ENCODE results near the gene CCDC7.
A peak's percentile ranks its signal among the peaks of the same experiment; 100 is the strongest.
"Not testable (repeated sequence)": the region's sequence is repeated elsewhere in the genome, so short reads cannot be mapped to it uniquely, and the experiment has no call there.

Gene CCDC7

DNA sequence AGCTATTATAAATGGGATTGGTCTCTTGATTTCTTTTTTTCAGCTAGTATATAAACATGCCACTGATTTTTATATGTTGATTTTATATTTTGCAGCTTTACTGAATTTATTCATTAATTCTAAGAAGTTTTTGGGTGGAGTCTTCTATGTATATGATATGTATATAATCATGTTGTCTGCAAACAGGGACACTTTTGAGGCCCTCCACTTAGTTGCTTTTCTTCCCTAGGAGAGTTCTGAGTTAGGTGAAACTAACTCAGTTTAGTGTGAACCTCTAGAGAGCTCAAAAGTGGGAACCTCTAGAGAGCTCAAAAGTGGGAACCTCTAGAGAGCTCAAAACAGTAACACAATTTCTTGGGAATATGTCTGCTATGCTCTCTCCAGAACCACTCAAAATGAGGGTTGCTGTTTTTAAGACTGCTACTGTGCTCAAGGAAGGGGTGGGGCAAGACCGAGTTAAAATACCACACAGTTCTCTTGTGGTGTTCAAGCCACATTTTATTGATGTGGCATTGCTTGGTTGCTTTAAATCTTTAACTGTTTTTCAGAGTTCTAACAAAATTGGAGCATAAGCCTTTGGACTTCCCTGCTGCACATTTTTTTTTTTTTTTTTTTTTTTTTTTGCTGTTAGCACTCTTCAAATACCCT lies 13.2 kb downstream of the CCDC7 start:
- DNase-seq, result peak; percentile 76

DNA sequence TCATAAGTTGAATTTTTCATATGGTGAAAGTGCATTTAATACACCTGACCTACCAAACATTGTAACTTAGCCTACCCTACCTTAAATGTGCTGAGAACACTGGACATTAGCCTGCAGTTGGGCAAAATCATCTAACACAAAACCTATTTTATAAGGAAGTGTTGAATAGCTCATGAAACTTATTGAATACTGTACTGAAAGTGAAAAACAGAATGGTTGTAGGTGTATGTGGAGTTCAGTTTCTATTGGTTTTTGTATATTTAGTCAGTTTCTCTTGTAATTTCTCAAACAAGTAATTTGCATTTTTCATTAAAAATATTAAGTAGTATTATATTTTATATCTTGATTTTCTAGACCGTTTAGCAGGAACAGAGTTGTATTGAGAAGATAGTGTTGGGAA lies 15.3 kb downstream of the CCDC7 start:
- no peak for DNase-seq

DNA sequence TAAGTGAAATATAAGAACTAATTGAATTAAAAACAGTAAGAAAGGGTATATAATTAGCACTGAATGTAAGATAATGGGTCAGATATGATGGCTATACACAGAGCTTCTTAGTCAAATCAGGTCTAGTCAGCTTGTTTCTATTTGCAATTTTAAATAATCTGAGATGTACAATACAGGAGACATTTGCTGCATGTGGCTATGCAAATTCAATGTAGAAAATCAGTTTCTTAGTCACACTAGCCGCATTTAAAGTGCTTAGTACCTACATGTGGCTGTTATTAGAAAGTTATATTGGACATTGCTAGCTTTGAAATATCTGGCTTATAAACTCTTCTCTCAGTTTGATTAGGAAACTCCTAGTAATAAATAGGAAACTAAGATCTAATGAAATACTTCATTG lies 25.3 kb downstream of the CCDC7 start:
- no peak for DNase-seq

DNA sequence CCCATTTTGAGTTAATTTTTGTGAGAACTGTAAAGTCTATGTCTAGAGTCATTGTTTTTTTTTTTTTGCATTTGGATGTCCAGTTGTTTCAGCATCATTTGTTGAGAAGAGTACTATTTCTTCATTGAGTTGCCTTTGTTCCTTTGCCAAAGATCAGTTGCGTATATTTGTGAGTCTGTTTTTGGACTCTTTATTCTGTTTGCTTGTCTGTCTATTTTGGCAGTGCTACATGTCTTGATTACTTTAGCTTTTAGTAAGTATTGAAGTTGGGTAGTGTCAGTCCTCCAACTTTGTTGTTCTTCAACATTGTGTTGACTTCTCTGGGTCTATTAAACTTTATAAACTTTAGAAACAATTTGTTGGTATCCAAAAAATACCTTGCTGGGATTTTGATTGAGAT lies 31.6 kb downstream of the CCDC7 start:
- no peak for DNase-seq

DNA sequence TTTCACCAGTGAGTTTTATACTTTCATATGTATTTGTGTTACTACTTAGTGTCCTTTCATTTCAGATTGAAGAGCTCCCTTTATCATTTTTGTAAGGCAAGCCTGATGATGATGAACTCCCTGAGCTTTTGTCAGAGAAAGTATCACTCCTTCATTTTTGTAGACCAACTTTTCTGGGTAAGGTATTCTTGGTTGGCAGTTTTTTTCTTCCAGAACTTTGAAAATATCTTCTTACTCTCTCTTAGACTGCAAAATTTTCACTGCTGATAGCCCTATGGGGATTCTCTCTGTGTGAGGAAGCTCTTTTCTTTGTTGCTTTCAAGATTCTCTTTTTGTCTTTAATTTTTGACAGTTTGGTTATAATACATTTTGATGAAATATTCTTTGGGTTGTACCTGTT lies 35.7 kb downstream of the CCDC7 start:
- no peak for DNase-seq

DNA sequence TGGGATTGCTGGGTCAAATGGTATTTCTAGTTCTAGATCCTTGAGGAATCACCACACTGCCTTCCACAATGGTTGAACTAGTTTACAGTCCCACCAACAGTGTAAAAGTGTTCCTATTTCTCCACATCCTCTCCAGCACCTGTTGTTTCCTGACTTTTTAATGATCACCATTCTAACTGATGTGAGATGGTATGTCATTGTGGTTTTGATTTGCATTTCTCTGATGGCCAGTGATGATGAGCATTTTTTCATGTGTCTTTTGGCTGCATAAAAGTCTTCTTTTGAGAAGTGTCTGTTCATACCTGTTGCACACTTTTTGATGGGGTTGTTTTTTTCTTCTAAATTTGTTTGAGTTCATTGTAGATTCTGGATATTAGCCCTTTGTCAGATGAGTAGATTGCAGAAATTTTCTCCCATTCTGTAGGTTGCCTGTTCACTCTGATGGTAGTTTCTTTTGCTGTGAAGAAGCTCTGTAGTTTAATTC lies 37.1 kb downstream of the CCDC7 start:
- not testable (repeated sequence) for DNase-seq

DNA sequence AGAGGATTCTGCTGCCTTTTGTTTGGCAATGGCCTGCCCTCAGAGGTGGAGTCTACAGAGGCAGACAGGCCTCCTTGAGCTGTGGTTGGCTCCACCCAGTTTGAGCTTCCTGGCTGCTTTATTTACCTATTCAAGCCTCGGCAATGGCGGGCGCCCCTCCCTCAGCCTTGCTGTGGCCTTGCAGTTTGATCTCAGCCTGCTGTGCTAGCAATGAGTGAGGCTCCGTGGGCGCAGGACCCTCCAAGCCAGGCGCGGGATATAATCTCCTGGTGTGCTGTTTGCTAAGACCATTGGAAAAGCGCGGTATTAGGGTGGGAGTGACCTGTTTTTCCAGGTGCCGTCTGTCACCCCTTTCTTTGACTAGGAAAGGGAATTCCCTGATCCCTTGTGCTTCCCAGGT lies 42.1 kb downstream of the CCDC7 start:
- not testable (repeated sequence) for DNase-seq

DNA sequence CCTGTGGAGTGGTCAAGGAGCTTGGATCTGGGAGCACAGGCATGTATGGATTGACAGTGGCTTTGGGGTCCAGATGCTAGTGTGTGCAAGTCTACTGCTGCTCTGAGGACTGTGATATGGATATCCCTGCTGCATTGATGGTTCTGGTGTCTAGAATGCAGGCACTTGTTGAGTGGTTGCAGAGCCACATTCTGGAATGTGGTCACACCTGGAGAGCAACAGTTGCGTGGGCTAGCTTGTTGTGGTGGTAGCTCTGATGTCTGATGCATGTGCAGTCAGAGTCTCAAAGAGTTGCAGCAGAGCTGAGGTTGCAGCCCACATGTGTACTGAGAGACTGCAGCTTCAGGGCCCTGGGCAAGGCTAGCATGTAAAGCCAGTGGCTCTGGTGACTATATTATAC lies 43.2 kb downstream of the CCDC7 start:
- DNase-seq, result no peak

DNA sequence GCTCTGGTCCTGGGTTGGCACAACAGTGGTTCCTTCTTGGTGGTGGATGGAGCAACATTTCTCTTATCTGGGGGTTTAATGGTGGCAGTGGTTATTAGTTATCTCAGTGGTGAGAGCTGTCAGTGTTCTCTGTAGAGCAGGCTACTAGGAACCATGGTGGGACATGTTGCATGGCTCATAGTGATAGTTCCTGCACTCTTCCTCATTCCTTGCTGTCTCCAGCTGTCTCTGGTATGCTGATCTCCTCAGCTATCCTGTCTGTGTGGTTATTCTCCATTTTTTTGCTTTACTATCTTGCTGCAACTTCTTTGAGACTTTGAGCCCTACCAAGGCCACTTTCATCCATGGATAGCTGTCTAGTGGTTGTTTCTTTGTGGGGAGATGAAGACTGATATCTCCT lies 44.0 kb downstream of the CCDC7 start:
- DNase-seq, result no peak

DNA sequence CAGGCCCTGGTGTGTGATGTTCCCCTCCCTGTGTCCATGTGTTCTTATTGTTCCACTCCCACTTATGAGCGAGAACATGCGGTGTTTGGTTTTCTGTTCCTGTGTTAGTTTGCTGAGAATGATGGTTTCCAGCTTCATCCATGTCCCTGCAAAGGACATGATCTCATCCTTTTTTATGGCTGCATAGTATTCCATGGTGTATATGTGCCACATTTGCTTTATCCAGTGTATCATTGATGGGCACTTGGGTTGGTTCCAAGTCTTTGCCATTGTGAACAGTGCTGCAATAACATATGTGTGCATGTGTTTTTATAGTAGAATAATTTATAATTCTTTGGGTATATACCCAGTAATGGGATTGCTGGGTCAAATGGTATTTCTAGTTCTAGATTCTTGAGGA lies 48.6 kb downstream of the CCDC7 start:
- not testable (repeated sequence) for DNase-seq

DNA sequence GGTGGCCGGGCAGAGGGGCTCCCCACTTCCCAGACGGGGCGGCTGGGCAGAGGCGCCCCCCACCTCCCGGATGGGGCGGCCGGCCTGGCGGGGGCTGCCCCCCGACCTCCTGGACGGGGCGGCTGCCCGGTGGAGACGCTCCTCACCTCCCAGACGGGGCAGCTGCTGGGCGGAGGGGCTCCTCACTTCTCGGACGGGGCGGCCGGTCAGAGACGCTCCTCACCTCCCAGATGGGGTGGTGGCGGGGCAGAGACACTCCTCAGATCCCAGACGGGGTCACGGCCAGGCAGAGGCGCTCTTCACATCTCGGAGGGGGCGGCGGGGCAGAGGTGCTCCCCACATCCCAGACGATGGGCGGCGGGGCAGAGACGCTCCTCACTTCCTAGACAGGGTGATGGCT lies 54.2 kb downstream of the CCDC7 start:
- DNase-seq, result not testable (repeated sequence)

DNA sequence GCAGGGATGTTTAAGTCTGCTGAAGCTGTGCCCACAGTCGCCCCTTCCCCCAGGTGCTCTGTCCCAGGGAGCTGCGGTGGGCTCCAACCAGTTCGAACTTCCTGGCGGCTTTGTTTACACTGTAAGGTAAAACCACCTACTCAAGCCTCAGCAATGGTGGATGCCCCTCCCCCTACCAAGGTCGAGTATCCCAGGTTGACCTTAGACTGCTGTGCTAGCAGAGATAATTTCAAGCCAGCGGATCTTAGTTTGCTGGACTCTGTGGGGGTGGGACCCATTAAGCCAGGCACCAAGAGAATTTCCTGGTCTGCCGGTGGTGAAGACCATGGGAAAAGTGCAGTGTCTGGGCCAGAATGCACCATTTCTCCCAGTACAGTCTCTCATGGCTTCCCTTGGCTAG lies 56.0 kb downstream of the CCDC7 start:
- DNase-seq, result no peak

DNA sequence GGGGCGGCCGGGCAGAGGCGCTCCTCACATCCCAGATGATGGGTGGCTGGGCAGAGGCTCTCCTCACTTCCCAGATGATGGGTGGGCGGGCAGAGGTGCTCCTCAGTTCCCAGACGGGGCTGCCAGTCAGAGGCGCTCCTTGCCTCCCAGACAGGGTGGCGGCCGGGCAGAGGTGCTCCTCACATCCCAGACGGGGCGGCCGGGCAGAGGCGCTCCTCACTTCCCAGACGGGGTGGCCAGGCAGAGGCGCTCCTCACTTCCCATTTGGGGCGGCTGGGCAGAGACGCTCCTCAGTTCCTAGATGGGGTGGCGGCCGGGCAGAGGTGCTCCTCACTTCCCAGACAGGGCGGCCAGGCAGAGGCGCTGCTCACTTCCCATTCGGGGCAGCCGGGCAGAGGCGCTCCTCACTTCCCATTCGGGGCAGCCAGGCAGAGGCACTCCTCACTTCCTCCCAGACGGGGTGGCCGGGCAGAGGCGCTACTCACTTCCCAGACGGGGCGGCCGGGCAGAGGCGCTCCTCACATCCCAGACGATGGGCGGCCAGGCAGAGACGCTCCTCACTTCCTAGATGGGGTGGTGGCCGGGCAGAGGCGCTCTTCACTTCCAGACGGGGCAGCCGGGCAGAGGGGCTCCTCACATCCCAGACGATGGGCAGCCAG lies 60.0 kb downstream of the CCDC7 start:
- DNase-seq, result not testable (repeated sequence)

DNA sequence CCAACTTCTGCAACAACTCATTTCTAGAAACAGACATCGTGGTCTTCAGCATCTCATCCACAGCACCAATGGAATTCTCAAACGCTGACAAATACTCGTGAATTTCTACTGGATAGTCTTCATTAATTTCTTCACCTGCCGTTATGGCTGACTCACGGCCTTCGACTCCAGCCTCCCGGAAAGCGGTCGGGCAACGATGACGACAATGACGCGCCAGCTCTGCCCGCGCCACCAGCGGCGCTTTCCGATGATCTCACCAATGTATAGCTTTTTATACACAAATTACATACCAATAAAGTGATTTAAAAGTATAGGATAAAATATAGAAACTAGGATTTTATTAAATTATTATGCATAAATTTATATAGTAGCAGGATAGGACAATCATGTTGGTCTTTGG lies 65.7 kb downstream of the CCDC7 start:
- no peak for DNase-seq

DNA sequence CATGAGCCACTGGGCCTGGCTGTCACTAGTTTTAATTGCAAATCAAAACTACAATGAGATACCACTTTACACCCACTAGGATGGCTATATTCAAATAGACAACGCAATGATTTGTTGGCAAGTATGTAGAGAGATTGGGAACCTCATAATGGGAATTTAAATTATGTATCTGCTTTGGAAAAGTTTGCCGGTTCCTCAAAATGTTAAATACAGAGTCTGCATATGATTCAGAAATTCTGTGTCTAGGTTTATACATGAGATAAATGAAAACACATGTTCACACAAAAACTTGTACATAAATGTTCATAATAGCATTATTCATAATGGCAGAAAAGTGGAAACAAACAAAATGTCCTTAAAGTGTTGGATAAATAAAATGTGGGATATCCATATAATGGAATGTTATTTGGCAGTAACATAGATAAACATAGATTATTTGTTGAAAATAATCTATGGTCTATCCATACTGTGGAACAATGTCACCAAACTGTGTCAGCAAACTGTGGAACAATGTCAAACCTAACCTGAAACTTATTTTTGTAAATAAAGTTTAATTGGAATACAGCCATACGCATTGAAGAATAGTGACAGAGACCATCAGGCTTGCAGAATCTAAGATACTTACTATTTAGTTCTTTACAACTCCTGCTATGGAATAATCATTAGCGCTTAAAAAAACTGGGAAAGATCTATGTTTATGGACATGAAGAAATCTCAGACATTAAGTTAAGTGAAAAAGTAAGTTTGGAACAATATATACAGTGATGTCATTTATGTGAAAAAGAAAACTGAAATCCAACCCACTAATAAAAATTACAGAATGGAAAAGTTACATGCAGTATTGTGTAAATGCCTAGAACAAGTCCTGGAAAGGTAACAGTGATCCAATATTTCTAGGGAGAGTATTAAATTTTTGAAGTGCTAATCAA lies 70.9 kb downstream of the CCDC7 start:
- DNase-seq, result no peak

DNA sequence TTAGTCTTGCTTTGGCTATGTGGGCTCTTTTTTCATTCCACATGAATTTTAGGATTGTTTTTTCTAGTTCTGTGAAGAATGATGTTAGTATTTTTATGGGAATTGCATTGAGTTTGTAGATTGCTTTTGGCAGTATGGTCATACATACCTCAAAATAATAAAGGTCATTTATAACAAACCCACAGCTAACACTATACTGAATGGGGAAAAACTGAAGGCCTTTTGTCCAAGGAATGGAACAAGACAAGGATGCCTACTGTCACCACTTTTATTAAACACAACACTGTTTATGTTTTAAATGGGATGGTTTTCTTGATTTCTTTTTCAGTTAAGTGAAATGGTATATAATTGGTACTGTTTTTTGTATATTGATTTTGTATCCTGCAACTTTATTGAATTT lies 84.3 kb downstream of the CCDC7 start:
- DNase-seq, result no peak

DNA sequence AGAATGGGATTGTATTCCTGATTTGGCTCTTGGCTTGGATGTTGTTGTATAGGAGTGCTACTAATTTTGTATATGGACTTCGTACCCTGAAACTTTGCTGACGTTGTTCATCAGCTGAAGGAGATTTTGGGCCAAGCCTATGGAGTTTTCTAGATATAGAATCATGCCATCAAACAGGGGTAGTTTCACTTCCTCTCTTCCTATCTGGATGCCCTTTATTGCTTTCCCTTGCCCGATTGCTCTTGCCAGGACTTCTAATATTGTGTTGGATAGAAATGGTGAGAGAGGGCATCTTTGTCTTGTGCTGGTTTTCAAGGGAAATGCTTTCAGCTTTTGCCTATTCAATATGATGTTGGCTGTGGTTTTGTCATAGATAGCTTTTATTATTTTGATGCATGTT lies 92.3 kb downstream of the CCDC7 start:
- no peak for DNase-seq

DNA sequence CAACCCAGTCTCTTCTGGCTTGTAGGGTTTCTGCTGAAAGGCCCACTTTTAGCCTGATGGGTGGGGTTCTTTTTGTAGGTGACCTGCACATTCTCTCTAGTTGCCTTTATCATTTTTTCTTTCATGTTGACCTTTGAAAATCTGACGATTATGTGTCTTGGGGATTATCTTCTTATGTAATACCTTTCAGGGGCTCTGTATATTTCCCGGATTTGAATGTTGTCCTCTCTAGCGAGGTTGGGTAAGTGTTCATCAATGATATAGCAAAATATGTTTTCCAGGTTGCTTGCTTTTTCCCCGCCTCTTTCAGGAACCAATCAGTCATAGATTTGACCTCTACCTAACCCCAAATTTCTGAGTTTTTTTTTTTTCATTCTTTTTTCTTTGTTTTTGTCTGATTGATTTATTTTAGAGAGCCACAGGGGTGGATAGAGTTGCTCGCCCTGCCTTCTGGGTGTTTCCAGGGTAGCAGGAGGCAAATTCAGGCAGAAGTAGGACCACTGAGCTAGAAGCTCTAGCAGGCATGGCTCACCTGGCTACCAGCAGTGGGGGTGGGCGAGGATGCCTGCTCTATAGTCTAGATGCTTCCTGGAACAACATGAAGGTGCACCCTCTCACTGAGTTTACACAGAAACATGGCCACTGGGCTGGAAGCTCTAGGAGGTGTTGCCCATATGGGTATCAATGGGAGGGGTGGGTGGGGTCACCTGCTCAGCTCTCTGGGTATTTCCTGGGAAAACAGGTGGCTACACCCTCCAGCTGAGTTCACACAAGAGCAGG lies 94.9 kb downstream of the CCDC7 start:
- DNase-seq, result no peak

DNA sequence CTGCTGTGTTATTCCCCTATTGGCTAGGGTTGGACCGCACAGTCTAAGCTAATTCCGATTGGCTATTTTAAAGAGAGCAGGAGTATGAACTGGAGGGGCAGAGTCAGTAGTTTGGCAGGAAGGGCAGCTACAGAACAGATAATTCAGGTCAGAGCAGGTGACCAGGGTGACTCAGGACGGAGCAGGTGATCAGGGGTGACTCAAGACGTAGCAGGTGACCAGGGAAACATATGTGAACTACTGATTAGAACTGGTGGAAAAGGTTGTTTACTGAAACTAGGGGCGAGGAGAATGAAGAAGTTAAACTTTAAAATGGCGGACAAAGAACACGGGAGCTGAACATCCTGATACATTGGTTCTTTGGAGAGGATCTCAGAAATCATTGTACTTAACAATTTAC lies 102.3 kb downstream of the CCDC7 start:
- no peak for DNase-seq

DNA sequence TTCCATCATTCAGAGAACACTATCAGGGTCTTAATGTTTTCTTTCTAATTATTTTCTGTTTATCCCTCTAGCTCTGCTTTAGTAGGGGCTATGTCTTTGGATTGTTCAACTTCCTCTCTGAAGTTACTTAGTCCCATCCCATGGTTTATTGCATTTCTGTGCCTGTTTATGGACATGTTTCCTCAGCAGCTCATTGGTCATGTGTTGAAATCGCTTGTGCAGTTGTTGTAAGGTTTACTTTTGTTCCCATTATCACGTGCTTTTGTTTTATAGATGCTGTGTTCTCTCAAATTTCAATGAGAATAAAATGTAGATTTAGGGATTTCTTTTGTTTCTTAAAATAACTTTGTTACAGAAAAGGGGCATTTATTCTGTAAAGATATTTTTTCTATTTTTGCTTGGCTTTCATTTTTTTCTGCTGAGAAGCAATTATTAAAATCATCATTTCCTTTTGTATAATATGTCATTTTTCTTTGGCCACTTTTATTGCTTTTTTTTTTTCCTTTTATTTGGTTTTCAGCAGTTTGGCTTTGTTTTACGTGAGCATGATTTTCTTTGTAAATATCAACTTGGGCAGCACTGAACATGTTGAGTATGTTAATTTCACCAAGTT lies 110.9 kb downstream of the CCDC7 start:
- DNase-seq, result no peak

DNA sequence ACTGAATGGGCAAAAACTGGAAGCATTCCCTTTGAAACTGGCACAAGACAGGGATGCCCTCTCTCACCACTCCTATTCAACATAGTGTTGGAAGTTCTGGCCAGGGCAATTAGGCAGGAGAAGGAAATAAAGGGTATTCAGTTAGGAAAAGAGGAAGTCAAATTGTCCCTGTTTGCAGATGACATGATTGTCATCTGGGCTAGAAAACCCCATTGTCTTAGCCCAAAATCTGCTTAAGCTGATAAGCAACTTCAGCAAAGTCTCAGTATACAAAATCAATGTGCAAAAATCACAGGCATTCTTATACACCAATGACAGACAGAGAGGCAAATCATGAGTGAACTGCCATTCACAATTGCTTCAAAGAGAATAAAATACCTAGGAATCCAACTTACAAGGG lies 116.8 kb downstream of the CCDC7 start:
- DNase-seq, result not testable (repeated sequence)

DNA sequence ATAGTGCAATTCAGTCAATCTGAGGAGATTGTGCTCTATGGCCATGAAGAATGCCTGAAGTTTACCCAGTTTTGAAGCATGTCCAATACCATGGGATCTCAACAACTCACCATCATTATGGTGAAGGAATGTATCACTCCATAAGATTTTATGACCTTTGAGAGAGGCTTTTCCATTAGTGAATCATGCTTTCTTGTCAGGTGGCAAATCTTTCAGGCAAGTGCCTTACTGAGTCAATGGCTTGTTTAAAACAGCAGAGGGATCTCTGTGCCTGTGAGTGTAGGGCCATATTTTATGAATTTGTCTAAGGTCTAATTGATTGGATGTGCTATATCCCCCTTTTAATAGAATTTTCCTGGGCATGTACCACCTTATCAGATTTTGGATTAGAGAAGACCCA lies 131.5 kb downstream of the CCDC7 start:
- DNase-seq, result no peak

DNA sequence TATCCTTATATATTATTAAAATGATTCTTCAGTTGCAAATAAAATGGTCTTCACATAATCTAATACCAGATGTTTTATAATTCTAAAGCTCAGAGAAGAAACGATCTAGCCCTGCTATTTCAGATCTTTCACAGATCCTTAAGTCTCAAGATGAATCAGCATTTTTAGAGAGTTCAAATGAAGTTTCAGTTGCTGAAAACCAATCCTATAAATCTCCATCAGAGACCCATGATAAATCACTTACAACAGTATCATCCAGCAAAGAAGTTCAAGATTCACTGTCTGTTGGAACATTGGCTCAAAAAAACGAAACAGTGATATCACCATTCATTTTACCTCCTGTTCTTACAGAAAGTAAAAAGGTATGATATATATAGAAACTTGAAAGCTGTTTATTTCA lies 137.0 kb downstream of the CCDC7 start:
- DNase-seq, result no peak

Measured in CD4-positive, alpha-beta T cell treated with Interleukin-10 for 1 hour (primary cell).